ENCODE data around the gene PAPOLA.

The PAPOLA gene

DNA sequence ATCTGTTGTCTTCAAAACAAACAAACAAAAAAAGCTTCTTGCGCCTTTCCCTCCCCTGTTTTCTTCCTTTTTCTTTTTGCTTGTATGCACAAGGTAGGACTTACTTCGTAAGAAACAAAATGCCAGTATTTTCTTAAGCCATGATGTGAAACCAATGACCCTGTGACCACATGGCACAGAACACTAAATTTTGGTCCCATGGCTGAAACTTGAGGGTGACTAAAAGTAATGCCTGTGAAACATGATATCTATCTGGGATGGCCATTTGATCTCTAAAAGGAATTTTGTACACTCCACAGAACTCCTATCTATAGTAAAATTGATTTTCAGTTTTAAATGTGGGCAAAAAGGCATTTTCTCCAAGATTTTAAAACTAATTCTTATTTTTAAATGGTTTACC, 63.6 kb downstream of the PAPOLA start:
- no peak for DNase-seq (ENCODE audit: low read depth)

DNA sequence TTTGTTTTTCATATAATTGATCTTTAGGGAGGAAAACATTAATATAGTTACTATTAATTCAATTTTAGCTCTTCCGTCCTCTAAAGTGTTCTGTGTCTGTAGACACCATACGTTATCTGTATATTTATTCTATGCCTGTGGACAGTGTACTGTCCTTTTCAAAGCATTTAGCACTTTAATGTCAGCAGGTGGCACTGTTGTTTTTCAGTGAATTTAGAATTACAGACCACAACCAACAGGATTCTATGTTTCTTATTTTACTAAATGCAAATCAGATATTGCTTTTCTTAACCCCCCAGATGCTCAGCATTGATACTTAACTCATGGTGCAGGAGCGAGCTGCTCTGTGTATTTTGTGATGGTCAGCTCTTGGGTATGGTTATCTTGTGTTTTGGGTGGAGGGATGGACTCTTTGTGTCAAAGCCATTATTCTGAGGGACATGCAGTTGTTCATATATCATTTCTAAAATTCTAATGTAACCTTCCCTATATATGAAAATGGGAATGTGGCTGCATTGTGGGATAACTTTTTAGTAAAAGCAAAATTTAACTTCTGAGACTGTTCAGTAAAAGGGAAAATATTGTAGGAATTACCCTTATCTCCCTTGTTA, 65.2 kb downstream of the PAPOLA start:
- DNase-seq (ENCODE audit: low read depth): peak; percentile 59

DNA sequence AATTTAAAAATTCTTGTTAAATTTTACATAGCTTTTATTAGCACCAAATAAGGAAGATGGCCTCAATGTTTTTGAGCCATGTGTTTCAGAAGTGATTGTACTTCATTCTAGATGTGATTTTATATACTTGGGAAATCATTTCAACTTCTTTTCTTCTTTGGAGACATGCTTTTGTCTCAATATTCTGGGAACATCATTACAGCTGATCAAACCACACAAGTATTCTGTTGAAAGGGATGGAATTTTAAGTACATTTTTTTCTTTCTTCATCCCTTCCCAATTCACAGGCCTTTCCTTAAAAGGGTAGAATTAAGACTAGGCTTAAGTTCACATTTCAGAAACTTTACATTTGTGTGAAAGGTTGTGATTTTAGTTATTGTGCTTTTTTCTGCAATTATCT, 66.4 kb downstream of the PAPOLA start:
- no peak for DNase-seq (ENCODE audit: low read depth)

DNA sequence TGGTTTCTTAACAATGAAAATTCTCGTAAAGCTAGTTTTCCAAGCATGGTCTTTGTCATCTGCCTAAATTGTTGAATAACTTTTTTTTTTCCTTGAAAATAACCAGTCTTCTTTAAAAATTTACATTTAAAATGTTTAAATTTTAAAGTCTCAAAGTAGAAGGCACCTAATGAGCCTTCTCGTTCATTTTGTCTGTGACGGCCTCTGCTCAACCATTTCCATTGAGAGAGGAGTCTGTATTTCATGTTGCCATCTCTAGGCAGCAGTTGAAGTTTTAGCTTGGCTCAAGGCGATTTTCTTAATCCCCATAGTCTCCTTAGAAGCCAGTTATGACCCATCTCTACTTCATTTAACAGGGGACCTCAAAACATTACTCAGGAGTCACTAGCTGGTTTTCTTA, 69.1 kb downstream of the PAPOLA start:
- no peak for DNase-seq (ENCODE audit: low read depth)

DNA sequence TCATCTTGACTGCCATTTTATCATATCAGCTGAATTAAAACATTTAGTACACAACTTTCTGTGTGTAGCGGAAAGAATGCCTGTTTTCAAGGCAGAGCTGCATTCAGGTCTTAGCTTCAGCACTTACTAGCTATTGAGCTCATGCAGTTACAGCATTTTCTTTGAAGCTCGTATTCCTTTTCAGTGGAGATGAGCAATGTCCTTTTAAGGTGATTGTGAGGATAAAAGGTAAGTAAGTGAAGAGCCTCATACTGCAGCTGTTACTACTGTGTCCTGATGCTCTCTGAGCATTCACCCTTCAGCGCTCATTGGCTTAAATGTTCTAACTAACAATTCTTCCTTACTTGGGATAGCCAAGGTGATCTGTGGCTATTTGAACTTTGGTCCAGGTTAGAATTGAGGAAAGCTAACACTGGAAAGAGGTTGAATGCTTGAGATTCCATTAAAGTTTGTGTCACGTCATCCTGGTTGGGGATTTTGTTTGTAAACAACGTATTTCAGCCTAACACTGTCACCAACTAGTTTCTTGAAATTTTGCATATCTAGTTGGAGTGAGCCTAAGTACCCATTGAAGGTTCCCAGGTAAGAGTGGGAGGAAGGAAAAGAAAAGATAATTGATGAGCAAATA, 71.4 kb downstream of the PAPOLA start:
- DNase-seq (ENCODE audit: low read depth): no peak

DNA sequence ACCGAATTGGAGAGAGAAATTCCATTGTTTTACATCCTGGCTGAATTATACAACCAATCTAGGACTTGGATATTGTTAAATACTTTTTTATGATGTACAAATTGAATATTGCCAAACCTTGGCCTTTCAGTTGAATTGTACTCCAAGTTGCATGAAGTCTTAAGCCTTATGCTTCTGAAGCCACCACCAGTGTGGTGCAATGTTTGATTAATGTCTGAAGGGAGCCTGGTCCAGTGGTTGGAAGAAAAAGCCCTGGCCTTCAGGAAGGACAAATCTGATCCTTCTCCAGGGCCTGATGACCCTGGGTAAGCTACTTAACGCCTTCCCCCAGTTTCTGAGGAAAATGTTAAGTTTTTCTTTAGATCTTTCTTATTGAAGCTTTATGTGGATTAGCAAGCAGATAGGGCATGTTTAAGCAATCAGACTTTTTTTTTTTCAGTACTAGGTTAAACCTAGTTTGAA, 72.0 kb downstream of the PAPOLA start:
- no peak for DNase-seq (ENCODE audit: low read depth)

DNA sequence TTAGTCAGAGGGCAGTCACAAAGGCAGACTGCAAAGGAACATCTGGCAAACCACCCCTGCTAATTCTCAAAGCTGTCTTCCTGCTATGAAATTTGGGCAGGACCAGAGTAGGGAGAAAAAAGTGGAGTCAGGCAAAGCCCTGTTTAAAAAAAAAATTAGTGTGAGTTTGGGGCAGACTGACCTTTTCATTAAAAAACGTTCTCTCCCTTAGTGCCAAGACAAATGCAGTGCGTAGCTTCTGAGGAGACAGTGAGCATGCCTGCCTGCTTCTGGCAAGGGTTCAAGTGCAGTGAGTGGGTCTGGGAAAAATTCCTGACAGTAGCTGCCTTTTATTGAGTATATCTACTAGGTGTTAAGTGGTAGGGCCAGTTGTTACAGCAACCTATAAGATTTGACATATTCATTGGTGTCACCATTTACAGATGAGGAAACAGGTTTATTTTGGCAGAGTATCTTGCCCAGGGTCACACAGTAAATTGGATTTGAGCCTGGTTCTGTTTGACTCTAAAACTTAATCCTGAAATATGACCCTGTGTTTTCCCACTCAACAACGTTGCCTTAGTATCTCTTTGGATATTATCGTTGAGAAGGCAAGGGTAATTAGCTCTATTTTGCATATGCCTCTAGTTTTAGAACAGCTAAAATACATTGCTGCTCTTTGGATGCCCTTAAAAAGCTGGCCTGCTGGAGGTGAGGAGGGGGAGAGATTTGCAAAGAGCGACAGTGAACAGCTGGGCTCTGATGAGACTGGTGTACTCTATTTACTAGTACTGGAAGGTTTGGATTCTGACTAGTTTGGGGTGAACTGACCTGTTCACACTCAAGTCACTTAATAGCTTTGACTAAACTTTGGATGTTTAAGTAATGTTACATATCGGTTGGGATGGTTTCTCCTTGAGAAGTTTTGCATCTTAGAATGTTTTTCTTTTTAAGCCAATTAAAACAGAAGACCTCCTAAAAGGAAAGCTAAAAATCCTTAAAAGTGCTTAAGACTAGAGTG, 72.8 kb downstream of the PAPOLA start:
- DNase-seq (ENCODE audit: low read depth): peak; percentile 42

DNA sequence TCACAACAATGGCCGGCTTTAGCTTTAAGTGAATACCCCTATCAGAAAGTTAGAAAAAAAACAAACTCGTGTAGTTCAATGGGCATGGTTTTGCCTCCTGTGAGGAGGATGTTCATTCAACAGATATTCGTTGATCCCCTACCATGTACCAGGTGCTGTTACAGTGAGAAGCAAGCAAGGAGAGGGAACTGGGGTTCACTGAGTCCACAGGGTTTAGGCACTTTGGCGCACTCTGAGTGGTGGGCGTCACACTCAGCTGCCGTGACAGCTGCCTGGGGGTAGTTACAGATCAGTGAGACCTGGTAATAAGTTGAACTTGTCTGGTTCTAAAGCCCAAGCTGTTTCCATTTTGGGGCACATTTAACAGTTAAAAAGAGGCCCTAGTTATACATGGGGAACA, 74.2 kb downstream of the PAPOLA start:
- no peak for DNase-seq (ENCODE audit: low read depth)

DNA sequence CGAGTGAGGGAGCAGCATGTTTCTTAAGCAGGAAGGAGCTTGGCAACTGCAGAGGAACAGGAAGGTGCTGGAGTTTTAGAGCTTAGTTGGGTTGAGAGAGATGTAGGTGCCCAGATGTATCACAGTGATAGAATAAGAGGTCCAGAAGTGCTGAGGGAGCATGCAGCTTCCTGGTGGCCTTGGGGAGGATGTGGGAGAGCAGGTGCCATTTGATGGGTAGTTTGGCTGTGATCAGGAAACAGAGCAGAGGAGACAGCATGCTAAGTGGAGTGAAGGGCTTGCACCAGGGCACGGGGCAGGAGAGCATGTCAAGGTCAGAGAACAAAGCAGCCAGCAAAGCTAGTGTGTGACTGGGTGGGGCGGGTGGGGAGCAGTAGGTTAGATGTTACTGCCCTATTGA, 74.8 kb downstream of the PAPOLA start:
- no peak for DNase-seq (ENCODE audit: low read depth)

DNA sequence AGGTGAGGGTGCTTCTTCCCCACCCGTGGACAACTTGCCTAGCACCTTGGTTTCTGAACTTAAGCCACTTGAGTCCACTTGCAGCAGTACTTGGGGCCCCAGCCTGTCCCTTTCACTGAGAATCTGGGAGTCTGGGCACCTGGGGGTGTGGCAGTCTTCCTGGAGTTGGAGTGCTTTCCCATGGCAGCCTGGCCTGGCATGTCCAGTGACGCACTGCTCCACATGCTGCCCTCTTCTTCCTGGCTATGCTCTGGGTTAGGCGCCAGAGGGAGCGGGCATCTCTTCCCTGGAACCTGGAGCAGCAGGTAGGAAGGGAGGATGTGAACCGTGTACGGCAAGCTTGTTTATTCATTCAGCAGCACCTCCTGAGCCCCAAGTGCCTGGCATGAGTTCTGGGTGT, 76.4 kb downstream of the PAPOLA start:
- DNase-seq (ENCODE audit: low read depth): no peak

DNA sequence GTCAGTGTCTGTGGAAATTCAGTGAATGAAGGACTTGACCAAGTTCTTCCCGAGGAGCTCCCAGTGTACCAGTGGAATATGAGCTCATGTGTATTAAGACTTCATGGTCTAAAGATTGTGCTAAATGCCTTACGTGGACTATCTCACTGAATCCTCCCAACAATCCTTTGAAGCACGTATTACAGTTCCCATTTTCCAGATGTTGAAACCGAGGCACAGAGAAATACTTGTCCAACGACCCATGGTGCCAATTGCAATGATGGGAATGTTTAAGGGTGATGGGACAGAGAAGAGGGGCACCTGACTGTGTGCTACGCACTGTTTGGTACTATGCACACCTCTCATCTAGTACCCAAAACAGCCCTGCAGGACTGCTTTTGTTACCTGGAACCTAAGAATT, 77.2 kb downstream of the PAPOLA start:
- no peak for DNase-seq (ENCODE audit: low read depth)

DNA sequence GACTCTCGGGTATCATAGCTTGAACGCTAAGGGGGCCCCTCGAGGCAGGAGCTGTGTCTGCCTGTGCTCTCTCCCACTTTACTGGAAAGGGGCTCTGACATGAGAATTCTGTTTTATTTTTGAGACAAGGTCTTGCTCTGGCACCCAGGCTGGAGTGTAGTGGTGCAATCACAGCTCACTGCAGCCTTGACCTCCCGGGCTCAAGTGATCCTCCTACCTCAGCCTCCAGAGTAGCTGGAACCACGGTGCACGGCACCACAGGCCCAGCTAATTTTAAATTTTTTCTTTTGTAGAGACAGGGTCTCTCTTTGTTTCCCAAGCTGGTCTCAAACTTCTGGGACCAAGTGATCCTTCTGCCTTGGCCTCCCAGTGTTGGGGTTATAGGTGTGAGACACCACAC, 77.7 kb downstream of the PAPOLA start:
- DNase-seq (ENCODE audit: low read depth): no peak

DNA sequence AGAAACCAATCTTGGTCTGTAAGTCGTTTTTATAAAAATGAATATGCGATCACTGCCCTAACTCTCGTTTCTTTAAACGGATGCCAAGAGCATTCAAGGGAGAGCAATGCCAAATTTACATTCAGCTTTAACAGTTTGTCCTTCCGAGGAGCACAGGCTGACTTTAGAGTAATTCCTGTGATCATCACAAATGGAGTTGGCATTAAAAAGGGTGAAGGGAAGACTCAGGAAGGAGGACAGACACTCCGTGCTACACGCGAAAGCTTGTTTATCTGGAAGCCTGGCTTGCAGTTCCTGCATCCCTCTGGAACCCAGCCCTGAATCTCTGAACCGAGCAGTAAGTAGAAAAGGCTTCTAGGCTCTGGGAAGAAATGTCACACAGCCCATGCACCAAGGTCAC, 78.4 kb downstream of the PAPOLA start:
- no peak for DNase-seq (ENCODE audit: low read depth)

DNA sequence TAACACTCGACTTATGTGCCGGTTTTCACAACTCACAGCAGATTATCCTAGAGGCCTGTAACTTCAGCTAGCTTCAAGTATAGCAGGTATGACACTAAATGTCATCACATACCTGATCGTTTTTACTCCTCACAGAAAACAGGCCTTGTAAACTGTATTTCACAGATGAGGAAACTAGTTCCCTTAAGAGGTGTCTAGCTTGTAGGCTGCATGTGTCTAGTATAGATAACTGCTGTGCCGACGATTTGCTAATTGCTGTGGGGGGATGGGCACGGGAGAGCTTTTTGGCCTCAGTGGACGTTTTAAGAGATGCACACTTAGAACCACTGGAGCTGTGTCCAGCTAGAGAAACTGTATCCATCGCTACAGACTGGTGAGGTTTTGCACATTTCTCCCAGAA, 78.8 kb downstream of the PAPOLA start:
- DNase-seq (ENCODE audit: low read depth): no peak

DNA sequence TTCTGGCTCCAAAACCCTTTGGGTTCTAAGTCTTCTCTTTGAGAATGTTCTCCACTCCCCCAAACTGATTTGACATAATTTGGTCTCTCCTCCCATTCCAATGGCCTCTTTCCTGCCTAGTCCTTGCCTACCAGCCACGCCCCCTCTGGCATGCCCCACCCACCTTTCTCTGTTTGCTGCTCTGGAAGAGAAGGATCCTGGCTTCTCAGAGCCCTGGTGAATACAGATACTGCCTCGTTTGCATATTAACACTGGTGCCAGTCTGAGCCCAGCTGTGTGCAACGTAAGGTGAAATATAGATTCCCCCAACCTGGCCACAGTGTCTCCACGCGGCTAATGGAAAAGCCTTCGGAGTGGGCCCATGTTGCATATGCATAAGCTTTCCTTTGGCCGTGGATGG, 79.7 kb downstream of the PAPOLA start:
- no peak for DNase-seq (ENCODE audit: low read depth)

DNA sequence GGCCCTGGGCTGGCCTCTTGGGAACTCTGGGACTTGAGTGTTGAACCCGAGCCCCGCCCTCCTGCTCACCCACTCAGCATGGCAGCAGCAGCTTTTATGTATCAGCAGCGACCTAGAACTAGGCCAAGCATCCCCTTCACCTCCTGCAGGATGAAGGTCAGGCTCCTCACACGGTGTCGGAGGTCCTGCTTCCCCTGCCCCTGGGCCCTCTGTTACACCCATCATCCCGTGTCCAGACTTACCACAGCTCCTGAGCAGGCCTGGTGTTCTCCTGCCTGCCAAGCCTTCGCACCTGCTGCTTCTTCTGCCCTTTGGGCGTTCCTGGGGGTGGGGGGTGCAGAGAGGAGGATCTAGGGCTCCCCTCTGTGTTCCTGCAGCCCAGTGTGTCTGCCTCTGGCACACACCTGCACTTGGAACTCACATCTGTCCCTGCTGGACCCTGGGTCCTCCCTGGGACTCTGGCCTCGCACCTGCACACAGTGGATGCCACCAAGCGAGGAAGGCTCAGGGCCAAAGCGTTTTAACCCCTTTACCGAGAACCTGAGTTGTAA, 80.3 kb downstream of the PAPOLA start:
- no peak for DNase-seq (ENCODE audit: low read depth)

DNA sequence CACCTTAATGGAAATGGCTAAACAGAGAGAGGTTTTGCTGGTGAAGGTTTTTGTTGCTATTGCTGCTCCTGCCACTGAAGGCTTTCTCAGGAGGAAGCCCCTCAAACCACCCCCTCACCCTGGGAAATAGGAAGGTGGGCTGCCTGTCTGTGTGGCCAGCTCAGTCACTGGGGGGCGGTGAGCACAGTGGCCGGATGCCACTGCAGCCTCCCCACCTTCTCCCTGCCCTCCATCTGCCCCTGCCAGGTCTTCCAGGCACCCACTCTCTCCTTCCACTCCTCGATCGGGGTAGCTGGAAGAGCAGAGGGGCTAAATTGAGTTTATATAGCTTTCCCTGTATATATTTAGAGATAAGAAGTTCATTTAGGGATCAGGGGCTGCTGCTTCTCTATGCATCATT, 80.8 kb downstream of the PAPOLA start:
- no peak for DNase-seq (ENCODE audit: low read depth)

DNA sequence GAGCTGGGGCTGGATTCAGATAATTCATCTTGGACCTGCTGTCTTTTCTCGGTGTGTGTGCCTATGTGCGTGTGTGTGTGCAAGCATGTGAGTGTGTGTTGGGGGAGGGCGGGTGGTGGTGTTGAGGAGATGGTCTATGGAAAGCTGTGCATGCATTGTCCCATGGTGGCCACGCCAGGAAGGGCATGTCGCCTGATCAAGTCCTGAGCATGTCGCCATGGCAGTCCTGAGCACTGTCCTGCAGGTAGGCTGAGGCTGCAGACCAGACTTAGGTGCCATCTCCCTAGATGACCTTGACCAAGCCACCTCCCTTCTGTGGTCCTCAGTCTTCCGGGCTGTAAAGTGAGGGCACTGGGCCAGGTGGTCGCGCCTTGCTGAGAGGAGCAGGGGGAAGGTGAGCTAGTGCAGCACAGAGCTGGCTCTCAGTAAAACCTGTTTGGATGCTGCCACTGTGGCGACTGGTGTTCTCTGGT, 81.4 kb downstream of the PAPOLA start:
- no peak for DNase-seq (ENCODE audit: low read depth)

DNA sequence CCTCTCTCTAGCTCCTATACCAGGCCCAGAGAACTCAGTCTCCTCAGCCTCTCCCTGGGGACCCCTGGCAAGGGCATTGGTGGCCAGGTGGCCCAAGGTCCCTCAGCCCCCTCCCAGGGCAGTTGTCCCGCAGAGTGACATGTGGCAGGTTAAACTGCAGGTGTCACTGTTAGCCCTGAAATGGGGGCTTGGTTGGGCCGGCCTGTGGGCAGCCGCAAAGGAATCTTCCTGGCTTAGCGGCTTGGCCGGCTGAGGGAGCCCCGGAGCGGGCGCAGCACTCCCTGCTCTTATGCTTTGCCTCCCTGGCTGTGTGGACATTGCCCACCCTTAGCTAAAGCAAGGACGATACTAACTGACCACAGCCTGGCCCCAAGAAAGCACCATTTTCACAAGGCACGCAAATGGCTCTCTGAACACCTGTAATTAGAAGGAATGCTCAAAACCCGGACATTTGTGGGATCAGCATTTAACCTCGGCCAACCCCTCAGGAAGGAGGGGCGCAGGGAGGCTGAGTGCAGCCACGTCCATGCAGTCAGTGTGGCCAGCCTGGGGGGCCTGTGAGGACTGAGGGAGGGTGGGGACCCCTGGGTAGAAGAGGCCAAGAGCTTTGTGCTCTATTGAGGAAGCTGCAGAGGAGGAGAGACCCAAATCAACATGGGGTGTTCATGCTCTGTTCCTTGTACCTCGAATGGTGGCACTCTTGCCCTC, 82.2 kb downstream of the PAPOLA start:
- peak; percentile 57 for DNase-seq (ENCODE audit: low read depth)

DNA sequence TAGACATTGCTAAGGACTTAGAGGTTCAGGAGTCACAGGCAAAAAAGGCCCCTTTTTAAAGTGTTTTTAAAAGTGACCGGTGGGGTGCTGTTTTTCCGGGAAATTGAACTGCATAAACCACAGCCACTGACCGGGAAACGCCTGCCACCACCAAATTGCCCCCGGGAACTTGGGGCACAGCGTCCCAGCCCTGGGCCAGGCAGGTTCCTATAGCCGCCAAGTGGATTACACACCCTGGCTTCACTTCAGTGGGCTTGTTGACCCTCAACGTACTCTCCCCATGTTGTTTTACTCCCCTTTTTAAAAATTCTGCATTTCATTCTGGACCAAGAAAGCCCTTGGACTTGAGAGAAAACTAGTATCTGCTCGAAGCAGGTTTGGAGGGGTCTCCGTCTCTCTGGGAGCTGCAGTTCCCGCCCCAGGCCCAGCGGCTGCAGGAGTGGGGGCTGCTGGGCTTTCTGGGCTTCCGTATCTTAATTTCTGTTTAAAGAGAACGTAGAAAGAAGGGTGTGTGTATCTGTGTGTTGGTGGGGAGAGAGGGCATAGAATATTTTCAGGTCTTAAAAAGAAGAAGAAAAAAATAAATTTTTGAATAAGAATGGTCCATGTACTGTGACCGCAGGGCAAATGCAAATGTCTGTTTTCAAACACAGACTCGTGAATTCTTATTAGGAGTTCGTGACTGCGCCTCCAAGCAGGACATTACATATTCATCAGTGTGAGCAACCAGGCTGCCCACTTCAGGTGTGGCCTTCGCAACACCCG, 82.9 kb downstream of the PAPOLA start:
- no peak for DNase-seq (ENCODE audit: low read depth)

DNA sequence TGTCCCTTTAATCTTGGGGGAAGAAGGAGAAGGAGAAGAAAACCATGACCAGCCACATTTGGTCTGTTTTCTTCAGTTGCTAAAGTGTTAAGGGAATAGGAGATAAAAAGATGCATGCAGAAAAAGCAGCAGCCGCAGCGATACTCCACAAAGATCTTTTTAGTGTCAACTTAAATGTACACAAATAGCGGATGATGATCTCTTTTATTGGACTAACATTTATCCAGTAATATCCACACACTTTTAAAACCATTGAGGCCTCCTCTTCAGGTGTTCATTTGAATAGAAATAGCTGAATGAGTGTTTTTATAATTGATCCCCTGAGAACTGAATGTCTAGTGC, 83.5 kb downstream of the PAPOLA start:
- DNase-seq (ENCODE audit: low read depth): no peak
